ENCODE data around the gene PRND. TPM values are rescaled to one million over a fixed set of nuclear protein-coding genes. Genes with fewer than 3 reads are reported as not detected.

Gene PRND
- total RNA-seq, 8 experiments from 2014 or later: 0.08 to 37.8 (median 0.29) TPM; not detected in 1

DNA sequence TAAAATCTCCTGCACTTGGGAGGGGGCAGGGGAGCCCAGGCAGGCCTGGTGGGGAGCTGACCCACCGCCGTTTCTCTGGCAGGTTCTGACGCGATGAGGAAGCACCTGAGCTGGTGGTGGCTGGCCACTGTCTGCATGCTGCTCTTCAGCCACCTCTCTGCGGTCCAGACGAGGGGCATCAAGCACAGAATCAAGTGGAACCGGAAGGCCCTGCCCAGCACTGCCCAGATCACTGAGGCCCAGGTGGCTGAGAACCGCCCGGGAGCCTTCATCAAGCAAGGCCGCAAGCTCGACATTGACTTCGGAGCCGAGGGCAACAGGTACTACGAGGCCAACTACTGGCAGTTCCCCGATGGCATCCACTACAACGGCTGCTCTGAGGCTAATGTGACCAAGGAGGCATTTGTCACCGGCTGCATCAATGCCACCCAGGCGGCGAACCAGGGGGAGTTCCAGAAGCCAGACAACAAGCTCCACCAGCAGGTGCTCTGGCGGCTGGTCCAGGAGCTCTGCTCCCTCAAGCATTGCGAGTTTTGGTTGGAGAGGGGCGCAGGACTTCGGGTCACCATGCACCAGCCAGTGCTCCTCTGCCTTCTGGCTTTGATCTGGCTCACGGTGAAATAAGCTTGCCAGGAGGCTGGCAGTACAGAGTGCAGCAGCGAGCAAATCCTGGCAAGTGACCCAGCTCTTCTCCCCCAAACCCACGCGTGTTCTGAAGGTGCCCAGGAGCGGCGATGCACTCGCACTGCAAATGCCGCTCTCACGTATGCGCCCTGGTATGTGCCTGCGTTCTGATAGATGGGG lies 3.0 kb downstream of the PRND start:
- 78 to 90% (median 90%) methylated on average over 7 to 10 of the region's 34 CpGs; no CpG with 5 or more reads in 5 of the 10 experiments for WGBS, 10 experiments
- Histone ChIP-seq H3K4me1 (replicated peaks in 1 of 2) (peaks cover 16 to 19% of the 10 kb centered on the region in 2 donors), H3K27ac (no peak overlapping the region), H3K4me3 (no peak overlapping the region)
- in situ Hi-C loops (cut with MboI; ENCODE audit: low pct_unique_long_range_greater_than_20kb in 2 of 9, low sequenced_read_pairs in 9 of 9, unreplicated experiment in 9 of 9): loop anchor here in 2 of 9 experiments (10.0 kb wide), 1 partner anchor 120 kb away; no protein-coding TSS in a partner anchor
- no peak for ATAC-seq (replicated peaks in 6 of 8)

DNA sequence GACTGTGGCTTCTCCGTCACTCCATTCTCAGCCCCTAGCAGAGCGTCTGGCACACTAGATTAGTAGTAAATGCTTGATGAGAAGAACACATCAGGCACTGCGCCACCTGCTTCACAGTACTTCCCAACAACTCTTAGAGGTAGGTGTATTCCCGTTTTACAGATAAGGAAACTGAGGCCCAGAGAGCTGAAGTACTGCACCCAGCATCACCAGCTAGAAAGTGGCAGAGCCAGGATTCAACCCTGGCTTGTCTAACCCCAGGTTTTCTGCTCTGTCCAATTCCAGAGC lies 3.5 kb downstream of the PRND start:
- in situ Hi-C loops (cut with MboI; ENCODE audit: low pct_unique_long_range_greater_than_20kb in 2 of 9, low sequenced_read_pairs in 9 of 9, unreplicated experiment in 9 of 9): loop anchor here in 2 of 9 experiments (10.0 kb wide), 1 partner anchor 120 kb away; no protein-coding TSS in a partner anchor
- no peak for ATAC-seq (replicated peaks in 6 of 8)
- Histone ChIP-seq H3K4me3 (no peak overlapping the region), H3K4me1 (replicated peaks in 1 of 2) (peaks cover 15 to 19% of the 10 kb centered on the region in 2 donors), H3K27ac (no peak overlapping the region)
- 43 to 93% (median 77%) methylated on average over 1 to 3 of the region's 4 CpGs; no CpG with 5 or more reads in 7 of the 10 experiments for WGBS, 10 experiments

DNA sequence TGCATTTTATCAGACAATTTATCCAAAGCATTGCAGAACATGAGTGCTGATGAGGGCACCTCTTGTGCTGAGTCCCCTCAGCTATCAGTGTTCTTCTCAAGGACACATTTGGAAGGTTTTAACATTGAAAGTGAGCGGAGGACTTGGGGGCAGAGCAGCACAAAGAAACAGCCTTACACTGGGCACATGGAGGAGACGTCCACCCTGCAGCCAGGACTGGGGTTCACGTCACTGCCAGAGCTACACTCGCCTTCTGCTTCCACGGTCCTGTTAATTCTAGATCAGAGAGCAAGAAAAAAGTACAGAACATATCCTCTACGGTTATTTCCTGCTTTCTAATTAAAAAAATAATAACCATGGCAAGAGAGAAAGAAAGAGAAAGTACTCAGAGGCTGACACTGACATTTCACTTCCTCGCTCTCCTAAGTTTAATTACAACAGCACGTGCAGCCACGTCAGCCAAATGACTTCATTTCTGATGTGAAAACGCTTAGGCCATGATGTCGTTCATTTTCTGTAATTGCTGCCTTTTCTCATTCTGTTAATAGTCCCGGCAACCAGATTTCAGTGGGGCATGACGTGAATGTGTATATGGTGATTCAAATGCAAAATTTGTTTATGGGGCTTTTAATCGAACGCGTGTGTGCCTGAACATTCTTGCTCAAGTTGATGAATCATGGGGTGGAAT lies 5.1 kb downstream of the PRND start:
- 2 to 73% (median 17%) methylated on average over 9 to 15 of the region's 16 CpGs; no CpG with 5 or more reads in 1 of the 10 experiments for WGBS, 10 experiments
- peak; percentile 69 to 85 (median 80) for ATAC-seq (replicated peaks in 6 of 8)
- H3K4me1 ChIP-seq (replicated peaks in 1 of 2): peaks cover 11 to 22% of the 10 kb centered on the region in 2 donors
- H3K27ac ChIP-seq: peak overlapping the region in 1 of 2 donors; percentile 30
- no peak overlapping the region for H3K4me3 ChIP-seq
- in situ Hi-C loops (cut with MboI; ENCODE audit: low pct_unique_long_range_greater_than_20kb in 2 of 9, low sequenced_read_pairs in 9 of 9, unreplicated experiment in 9 of 9): loop anchor here in 2 of 9 experiments (10.0 kb wide), 1 partner anchor 122 kb away; no protein-coding TSS in a partner anchor

DNA sequence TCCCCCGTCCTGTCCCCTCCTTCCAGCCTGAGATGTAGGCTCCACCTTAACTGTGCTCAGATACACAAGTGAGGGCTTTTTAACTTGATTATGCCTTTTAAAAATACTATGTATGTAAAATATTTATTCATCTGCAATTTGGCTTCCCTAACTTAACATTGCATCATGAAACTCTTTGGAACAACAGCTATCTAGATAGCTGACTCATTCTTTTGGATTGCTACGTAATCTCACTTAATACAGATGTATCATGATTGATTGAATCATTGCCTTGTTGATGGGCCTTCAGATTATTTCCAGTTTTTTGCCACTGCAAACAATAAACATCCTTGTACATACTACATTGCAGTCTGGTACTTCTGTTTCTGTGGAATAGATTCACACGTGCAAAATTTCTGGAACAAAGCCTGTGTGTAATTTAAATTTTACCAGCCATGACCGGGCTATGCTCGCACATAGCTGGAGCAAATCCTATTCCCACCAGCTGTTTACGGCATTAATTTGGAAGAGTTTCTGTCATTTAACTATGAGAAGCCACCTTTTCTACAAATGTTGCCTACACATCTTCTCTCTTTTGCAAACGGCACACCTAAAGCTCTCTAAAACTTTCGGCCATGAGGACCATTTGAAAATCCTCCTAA lies 6.5 kb downstream of the PRND start:
- in situ Hi-C loops (cut with MboI; ENCODE audit: low pct_unique_long_range_greater_than_20kb in 2 of 9, low sequenced_read_pairs in 9 of 9, unreplicated experiment in 9 of 9): loop anchor here in 2 of 9 experiments (10.0 kb wide), 1 partner anchor 123 kb away; no protein-coding TSS in a partner anchor
- H3K4me3 ChIP-seq: no peak overlapping the region
- no peak overlapping the region for H3K27ac ChIP-seq
- ATAC-seq (replicated peaks in 6 of 8): peak in 3 of 8 experiments; percentile 16 to 57 (median 39)
- peaks cover 11 to 22% of the 10 kb centered on the region in 2 donors for H3K4me1 ChIP-seq (replicated peaks in 1 of 2)
- 3 to 100% (median 81%) methylated on average over 2 to 7 of the region's 8 CpGs for WGBS, 10 experiments

DNA sequence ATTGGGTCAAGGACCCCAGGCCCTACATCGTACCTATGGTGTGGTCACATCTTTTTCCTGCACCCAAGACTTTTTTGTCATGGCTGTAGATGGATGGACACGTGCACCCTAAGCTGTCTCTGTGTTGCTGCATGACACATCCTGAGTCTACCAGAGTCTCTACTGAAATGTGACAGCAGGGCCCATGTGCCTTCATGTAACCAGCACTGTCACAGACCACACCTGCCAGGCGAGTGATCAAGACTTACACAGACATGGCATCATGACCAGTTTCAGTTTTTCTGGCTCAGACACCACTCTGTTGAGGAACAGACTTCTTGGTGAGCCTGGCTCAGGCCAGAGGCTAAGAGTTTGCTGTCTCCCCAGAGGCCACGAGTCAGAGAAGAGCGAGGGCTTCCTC lies 7.6 kb downstream of the PRND start:
- no peak overlapping the region for H3K27ac ChIP-seq
- H3K4me1 ChIP-seq (replicated peaks in 1 of 2): peaks cover 11 to 22% of the 10 kb centered on the region in 2 donors
- no peak overlapping the region for H3K4me3 ChIP-seq
- in situ Hi-C loops (cut with MboI; ENCODE audit: low pct_unique_long_range_greater_than_20kb in 2 of 9, low sequenced_read_pairs in 9 of 9, unreplicated experiment in 9 of 9): loop anchor here in 2 of 9 experiments (10.0 kb wide), 1 partner anchor 124 kb away; no protein-coding TSS in a partner anchor
- no peak for ATAC-seq (replicated peaks in 6 of 8)
- 43 to 100% (median 79%) methylated on average over 1 to 4 of the region's 5 CpGs; no CpG with 5 or more reads in 3 of the 10 experiments for WGBS, 10 experiments

DNA sequence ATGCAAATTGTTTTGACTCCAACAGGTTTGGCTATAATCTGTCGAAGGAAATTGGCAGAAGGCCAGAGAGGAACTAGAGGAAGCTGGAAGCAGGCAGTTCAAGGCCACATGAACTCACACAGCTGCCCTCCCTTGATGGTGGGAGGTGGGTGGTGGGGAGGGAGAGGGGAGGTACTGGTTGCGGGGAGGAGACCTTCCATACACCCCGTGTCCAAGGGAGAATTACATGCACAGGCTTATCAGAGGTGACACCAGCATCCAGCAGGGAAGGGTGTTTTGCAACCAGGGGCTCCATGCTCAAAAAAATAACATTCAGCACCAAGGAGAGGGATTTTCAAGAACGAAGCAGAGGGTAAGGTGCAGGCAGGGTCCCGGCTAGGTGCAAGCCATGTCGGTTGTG lies 9.1 kb downstream of the PRND start:
- H3K4me1 ChIP-seq (replicated peaks in 1 of 2): peaks cover 11 to 22% of the 10 kb centered on the region in 2 donors
- peak in 5 of 8 experiments; percentile 4 to 62 (median 45) for ATAC-seq (replicated peaks in 6 of 8)
- no peak overlapping the region for H3K4me3 ChIP-seq
- H3K27ac ChIP-seq: no peak overlapping the region
- in situ Hi-C loops (cut with MboI; ENCODE audit: low pct_unique_long_range_greater_than_20kb in 2 of 9, low sequenced_read_pairs in 9 of 9, unreplicated experiment in 9 of 9): no loop called here
- 0 to 21% (median 10%) methylated on average over 2 to 3 of the region's 6 CpGs; no CpG with 5 or more reads in 6 of the 10 experiments for WGBS, 10 experiments

DNA sequence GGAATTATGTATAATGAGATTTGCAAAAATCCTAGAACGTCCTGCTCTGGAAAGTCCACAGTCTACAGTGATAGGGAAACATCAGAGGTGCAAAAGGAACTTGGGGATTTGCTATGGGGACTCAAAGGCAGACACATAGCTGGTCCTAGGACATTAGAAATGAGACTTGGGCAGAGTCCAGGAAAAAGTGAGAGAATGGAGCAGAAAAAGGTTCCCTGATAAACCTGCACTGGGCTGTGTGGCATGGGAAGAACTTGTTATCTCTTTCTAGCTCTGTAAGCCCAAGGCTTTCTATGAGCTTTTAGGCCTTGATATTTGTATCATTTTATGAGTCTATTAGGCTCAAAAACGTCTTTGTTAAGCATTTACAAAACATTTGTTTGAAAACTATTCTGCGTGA lies 15.2 kb downstream of the PRND start:
- H3K4me1 ChIP-seq (replicated peaks in 1 of 2): no peaks in the 10 kb centered on the region
- no peak overlapping the region for H3K27ac ChIP-seq
- ATAC-seq (replicated peaks in 6 of 8): no peak
- in situ Hi-C loops (cut with MboI; ENCODE audit: low pct_unique_long_range_greater_than_20kb in 2 of 9, low sequenced_read_pairs in 9 of 9, unreplicated experiment in 9 of 9): no loop called here
- WGBS, 10 experiments: 29 to 100% (median 58%) methylated on average over 1 to 3 of the region's 3 CpGs
- H3K4me3 ChIP-seq: no peak overlapping the region

DNA sequence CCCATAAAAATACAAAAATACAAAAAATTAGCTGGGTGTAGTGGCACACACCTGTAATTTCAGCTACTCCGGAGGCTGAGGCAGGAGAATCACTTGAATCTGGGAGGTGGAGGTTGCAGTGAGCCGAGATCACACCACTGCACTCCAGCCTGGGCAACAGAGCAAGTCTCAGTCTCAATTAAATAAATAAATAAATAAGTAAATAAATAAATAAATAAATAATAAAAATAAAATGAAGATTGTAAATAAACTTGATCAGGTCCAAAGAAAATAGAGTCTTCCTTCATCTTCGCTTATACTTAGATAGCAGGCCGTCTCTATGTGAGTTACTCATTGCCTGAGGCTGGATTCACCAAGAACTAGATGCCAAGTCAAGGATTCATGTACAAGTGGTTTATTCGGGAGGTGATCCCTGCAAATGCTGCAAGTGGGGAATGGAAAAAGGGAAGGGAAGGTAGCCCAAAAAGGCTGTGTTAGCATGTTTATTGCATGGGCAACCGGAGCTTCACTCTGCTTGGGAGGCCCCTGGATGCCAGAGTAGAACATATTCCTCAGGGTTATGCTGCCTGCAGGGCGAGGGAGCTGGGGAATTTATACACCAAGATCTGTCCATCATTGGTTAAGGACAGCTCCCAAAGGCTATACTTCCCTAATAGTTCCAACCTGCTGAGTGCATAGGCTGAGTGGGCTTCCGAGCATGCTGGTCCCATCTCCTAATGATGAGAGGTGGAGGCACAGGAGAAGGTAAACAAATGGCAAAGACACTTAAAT lies 16.3 kb downstream of the PRND start:
- WGBS, 10 experiments: 40 to 100% (median 76%) methylated on average over 1 to 7 of the region's 8 CpGs
- H3K4me1 ChIP-seq (replicated peaks in 1 of 2): no peaks in the 10 kb centered on the region
- H3K4me3 ChIP-seq: no peak overlapping the region
- in situ Hi-C loops (cut with MboI; ENCODE audit: low pct_unique_long_range_greater_than_20kb in 2 of 9, low sequenced_read_pairs in 9 of 9, unreplicated experiment in 9 of 9): no loop called here
- no peak overlapping the region for H3K27ac ChIP-seq
- no peak for ATAC-seq (replicated peaks in 6 of 8)

DNA sequence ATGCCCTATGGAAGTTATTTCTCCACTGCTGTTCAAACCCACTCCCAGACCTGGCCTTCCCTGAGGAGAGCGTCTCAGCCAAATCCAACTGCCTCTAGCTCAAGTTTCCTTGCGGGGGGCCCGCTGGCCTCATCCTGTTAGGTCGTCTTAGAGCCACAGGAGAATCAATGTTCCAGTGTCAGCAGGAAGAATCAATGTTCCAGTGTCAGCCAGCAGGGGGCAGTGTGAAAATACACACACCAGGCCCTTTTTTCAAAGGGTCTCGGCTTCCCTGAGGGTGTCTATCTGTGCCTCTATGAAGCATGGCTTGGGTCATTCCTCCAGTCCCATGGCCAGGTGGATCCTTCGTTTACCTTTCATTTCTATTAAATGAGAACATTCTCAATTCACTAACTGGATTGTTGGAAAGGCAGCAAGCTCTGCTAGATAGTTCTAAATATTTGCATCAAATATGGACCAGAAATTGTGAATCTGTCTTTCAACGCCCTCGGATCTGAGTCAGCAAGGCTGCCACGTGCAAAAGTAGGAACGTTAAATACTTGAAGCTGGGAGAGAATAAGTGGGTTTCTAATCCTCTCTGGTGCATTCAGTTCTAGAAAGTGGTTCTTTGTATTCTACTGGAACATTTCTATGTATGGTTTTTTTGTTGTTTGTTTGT lies 19.2 kb downstream of the PRND start:
- Histone ChIP-seq H3K27ac (no peak overlapping the region), H3K4me3 (no peak overlapping the region), H3K4me1 (replicated peaks in 1 of 2) (no peaks in the 10 kb centered on the region)
- in situ Hi-C loops (cut with MboI; ENCODE audit: low pct_unique_long_range_greater_than_20kb in 2 of 9, low sequenced_read_pairs in 9 of 9, unreplicated experiment in 9 of 9): no loop called here
- ATAC-seq (replicated peaks in 6 of 8): peak in 3 of 8 experiments; percentile 36 to 60 (median 36)
- WGBS, 10 experiments: 0 to 54% (median 32%) methylated on average over 2 to 8 of the region's 10 CpGs

DNA sequence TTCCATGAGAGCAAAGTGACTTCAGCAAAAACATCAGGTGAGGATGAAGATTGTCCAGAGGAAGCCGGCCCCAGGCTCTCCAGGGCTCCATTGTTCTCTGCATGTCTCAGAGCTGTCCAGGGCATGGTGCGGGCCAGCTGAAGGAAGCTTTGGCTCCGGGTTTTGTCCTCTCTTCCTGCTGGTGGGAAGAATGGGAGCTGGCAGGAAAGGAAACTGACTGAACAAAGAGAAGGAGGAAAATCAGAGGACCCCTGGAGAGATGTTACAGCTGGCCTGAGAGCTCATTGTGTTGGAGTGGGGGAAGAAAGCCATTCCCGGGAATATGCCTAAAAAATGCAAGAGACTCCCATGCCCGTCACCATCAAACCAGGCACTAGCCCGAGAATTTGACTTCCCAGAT lies 27.1 kb downstream of the PRND start:
- 19 to 51% (median 25%) methylated on average over 3 to 6 of the region's 6 CpGs; no CpG with 5 or more reads in 2 of the 10 experiments for WGBS, 10 experiments
- Histone ChIP-seq H3K4me3 (no peak overlapping the region), H3K27ac (no peak overlapping the region), H3K4me1 (replicated peaks in 1 of 2) (no peaks in the 10 kb centered on the region)
- no peak for ATAC-seq (replicated peaks in 6 of 8)
- in situ Hi-C loops (cut with MboI; ENCODE audit: low pct_unique_long_range_greater_than_20kb in 2 of 9, low sequenced_read_pairs in 9 of 9, unreplicated experiment in 9 of 9): no loop called here

DNA sequence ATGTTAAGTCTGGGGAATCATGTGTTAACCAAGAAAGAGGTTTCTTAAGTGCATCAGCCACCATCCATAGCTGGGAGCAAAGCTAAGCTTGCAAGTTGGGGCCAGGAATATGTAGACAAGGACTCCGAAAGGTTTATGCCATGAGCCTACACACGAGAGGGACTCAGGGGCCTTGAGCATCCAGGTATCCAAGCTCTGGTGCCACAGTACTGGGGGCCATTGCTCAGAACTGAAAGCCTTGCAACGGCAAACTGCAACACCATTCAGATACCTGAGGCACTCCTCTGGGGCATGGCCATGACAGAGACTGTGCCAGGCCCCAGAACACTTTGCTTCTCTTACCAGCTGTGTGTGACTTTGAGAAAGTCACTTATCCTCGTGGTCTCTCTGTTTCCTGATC lies 27.6 kb downstream of the PRND start:
- no peak overlapping the region for H3K4me3 ChIP-seq
- in situ Hi-C loops (cut with MboI; ENCODE audit: low pct_unique_long_range_greater_than_20kb in 2 of 9, low sequenced_read_pairs in 9 of 9, unreplicated experiment in 9 of 9): no loop called here
- WGBS, 10 experiments: 17 to 77% (median 62%) methylated on average over 1 to 4 of the region's 4 CpGs; no CpG with 5 or more reads in 6 of the 10 experiments
- H3K4me1 ChIP-seq (replicated peaks in 1 of 2): no peaks in the 10 kb centered on the region
- ATAC-seq (replicated peaks in 6 of 8): no peak
- H3K27ac ChIP-seq: no peak overlapping the region

DNA sequence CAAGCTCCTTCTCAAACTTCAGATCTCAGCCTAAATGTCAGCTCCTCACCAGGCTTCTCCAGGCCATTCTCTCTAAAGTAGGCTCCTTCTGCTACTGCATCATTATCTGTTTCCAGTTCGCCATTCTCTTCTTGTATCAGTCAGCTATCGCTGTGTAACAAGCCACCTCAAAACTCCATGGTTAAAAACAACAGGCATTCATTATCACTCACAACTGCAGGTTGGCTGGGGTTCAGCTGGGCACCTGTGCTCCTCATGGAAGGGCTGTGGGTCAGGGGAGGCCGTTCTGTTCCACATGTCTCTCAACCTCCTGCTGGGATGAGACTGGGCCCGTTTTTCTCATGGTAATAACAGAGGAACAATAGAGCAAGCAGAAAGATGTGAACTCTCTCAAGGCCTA lies 28.7 kb downstream of the PRND start:
- in situ Hi-C loops (cut with MboI; ENCODE audit: low pct_unique_long_range_greater_than_20kb in 2 of 9, low sequenced_read_pairs in 9 of 9, unreplicated experiment in 9 of 9): loop anchor here in 1 of 9 experiments (10.0 kb wide), 1 partner anchor 204 kb away; no protein-coding TSS in a partner anchor
- H3K27ac ChIP-seq: no peak overlapping the region
- no peak overlapping the region for H3K4me3 ChIP-seq
- H3K4me1 ChIP-seq (replicated peaks in 1 of 2): no peaks in the 10 kb centered on the region
- ATAC-seq (replicated peaks in 6 of 8): no peak
- 31 to 80% (median 56%) methylated on average over 1 to 3 of the region's 4 CpGs; no CpG with 5 or more reads in 3 of the 10 experiments for WGBS, 10 experiments

All from motor neuron (in vitro differentiated cells).